Lower lobe of right lung (tissue), 2 donors: ENCODE data around the gene UBE2H. TPM values are rescaled to one million over a fixed set of nuclear protein-coding genes. Genes with fewer than 3 reads are reported as not detected.
"Not testable (repeated sequence)": the region's sequence is repeated elsewhere in the genome, so short reads cannot be mapped to it uniquely, and the experiment has no call there.

Experiments
- ATAC-seq, 2 donors: fragments of 200-7000 bp; cut with Tn5 transposase; one replicate each; pipeline ENCODE4 v1.9.1; 2020 to 2022; ENCODE audit warnings: mild to moderate bottlenecking in 2 of 2, moderate library complexity in 2 of 2
- DNase-seq: peaks from one replicate; pipeline ENCODE4 v3.0.0-alpha.2; 2020
- H3K27ac ChIP-seq: fragments of 200-600 bp; one replicate; pipeline ENCODE4 v1.8.0; 2022
- H3K27me3 ChIP-seq: fragments of 200-600 bp; one replicate; pipeline ENCODE4 v1.8.0; 2022; ENCODE audit warnings: low read depth
- H3K36me3 ChIP-seq: fragments of 200-600 bp; one replicate; pipeline ENCODE4 v1.8.0; 2022; ENCODE audit warnings: mild to moderate bottlenecking
- H3K4me1 ChIP-seq: fragments of 200-600 bp; one replicate; pipeline ENCODE4 v1.8.0; 2022
- H3K4me3 ChIP-seq: fragments of 200-600 bp; one replicate; pipeline ENCODE4 v1.8.0; 2022; ENCODE audit warnings: mild to moderate bottlenecking
- H3K9me3 ChIP-seq: fragments of 200-600 bp; one replicate; pipeline ENCODE4 v1.8.0; 2022
- CTCF ChIP-seq: fragments of 200-600 bp; IDR thresholded peaks from one replicate; pipeline ENCODE4 v1.8.0; 2022; ENCODE audit warnings: antibody characterized with exemption, mild to moderate bottlenecking
- intact Hi-C: fragments of 100-400 bp; cut with DNase I; formaldehyde crosslinking; loops from one replicate; pipeline ENCODE4 v1.11.0; 2022
- total RNA-seq: library from RNA; stranded (reverse); fragmentation: NEBNext Ultra II Directional; extraction: Animal tissue kit (Norgen Biotek cat#: 25700); gene quantifications from one replicate; pipeline ENCODE4 v1.2.1, GENCODE V29; 2021
- donor health status: DM: no; HTN: yes; CAD: no; lungs with severe emphysema.

UBE2H gene
- total RNA-seq, 1 donor from 2014 or later: 76.7 TPM

- intact Hi-C loops: no loop called here
- Histone ChIP-seq H3K36me3 (peaks cover 24% of the 10 kb centered on the region), H3K4me1 (peaks cover 8% of the 10 kb centered on the region), H3K27me3 (no peaks in the 10 kb centered on the region), H3K4me3 (no peak overlapping the region), H3K9me3 (no peaks in the 10 kb centered on the region), H3K27ac (no peak overlapping the region)
- ATAC-seq (no peak), DNase-seq (no peak)
- TF ChIP-seq CTCF: no peak
Measured at GRCh38 chr7:129898502-129899160, 54.1 kb downstream of the UBE2H start.

- peaks cover 8% of the 10 kb centered on the region for H3K4me1 ChIP-seq
- H3K36me3 ChIP-seq: peaks cover 18% of the 10 kb centered on the region
- ATAC-seq (no peak), DNase-seq (no peak)
- no peaks in the 10 kb centered on the region for H3K27me3 ChIP-seq
- H3K4me3 ChIP-seq: no peak overlapping the region
- no peak overlapping the region for H3K27ac ChIP-seq
- no peaks in the 10 kb centered on the region for H3K9me3 ChIP-seq
- intact Hi-C loops: no loop called here
- no peak for TF ChIP-seq CTCF
Measured at GRCh38 chr7:129898007-129898406, 54.8 kb downstream of the UBE2H start.

- Histone ChIP-seq H3K9me3 (no peaks in the 10 kb centered on the region), H3K4me3 (no peak overlapping the region), H3K36me3 (peaks cover 16% of the 10 kb centered on the region), H3K27ac (no peak overlapping the region), H3K4me1 (peaks cover 8% of the 10 kb centered on the region), H3K27me3 (no peaks in the 10 kb centered on the region)
- DNase-seq (no peak), ATAC-seq (no peak)
- TF ChIP-seq CTCF: no peak
- intact Hi-C loops: no loop called here
Measured at GRCh38 chr7:129896568-129897382, 56.0 kb downstream of the UBE2H start.

GRCh38 chr7:129894184-129894583 lies 58.6 kb downstream of the UBE2H start:
- intact Hi-C loops, H3K4me3 ChIP-seq, H3K27me3 ChIP-seq, H3K27ac ChIP-seq, ATAC-seq, H3K9me3 ChIP-seq, DNase-seq, H3K36me3 ChIP-seq: not testable (repeated sequence)
- H3K4me1 ChIP-seq: peaks cover 11% of the 10 kb centered on the region

DNA sequence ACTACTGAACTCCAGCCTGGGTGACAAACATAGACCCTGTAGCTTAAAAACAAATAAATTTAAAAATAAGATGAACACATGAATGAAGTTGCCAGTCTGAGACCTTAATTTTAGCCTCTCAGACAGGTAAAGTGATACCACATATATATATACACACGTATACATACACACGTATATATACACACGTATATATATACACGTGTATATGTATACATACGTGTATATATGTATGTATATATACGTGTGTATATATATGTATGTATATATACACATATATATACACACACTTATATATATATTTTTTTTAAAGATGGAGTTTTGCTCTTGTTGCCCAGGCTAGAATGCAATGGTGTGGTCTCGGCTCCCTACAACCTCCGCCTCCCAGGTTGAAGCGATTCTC lies 62.7 kb downstream of the UBE2H start:
- peaks cover 6% of the 10 kb centered on the region for H3K36me3 ChIP-seq
- ATAC-seq: no peak
- intact Hi-C loops: no loop called here
- H3K9me3 ChIP-seq: no peaks in the 10 kb centered on the region
- DNase-seq: no peak
- no peaks in the 10 kb centered on the region for H3K27me3 ChIP-seq
- no peak for TF ChIP-seq CTCF
- H3K27ac ChIP-seq: no peak overlapping the region
- peaks cover 23% of the 10 kb centered on the region for H3K4me1 ChIP-seq
- H3K4me3 ChIP-seq: no peak overlapping the region
